HL-60 (cell line): ENCODE results near the gene OSBP2.
"Not testable (repeated sequence)": the region's sequence is repeated elsewhere in the genome, so short reads cannot be mapped to it uniquely, and the experiment has no call there.

Experiments used
- DNase-seq, 2 experiments: peaks; one replicate each; pipeline ENCODE4 v3.0.0-alpha.2; 2010 to 2020; ENCODE audit warnings: low read depth in 1 of 2, low spot score in 1 of 2
- H3K27ac ChIP-seq: fragments of 250-450 bp; sonication (Bioruptor Pico); replicated peaks from 2 replicates; pipeline ENCODE4 v1.5.1; 2020; ENCODE audit warnings: mild to moderate bottlenecking, moderate library complexity
- H3K27me3 ChIP-seq: fragments of 250-450 bp; sonication (Bioruptor Pico); 2 replicates; pipeline ENCODE4 v1.5.1; 2021; ENCODE audit warnings: mild to moderate bottlenecking, moderate library complexity; ENCODE audit not compliant: insufficient read depth, poor library complexity, severe bottlenecking
- H3K4me3 ChIP-seq: replicated peaks from 2 replicates; pipeline ENCODE4 v1.5.1; 2011; ENCODE audit warnings: mild to moderate bottlenecking, control low read depth, low read length; ENCODE audit not compliant: insufficient read depth
- GABPA ChIP-seq: IDR thresholded peaks from 2 replicates; pipeline ENCODE4 v1.6.1; 2012; ENCODE audit warnings: low read depth
- POLR2AphosphoS5 ChIP-seq: IDR thresholded peaks from 2 replicates; pipeline ENCODE4 v1.6.1; 2012; ENCODE audit warnings: low read depth
- SPI1 ChIP-seq: IDR thresholded peaks from 2 replicates; pipeline ENCODE4 v1.6.1; 2012; ENCODE audit warnings: low read depth, mild to moderate bottlenecking, borderline replicate concordance
- TF ChIP-seq, protein P1 (sequence below): IDR thresholded peaks from 2 replicates; pipeline ENCODE4 v1.6.1; 2012; ENCODE audit warnings: low read depth; ENCODE audit not compliant: insufficient replicate concordance
- TF ChIP-seq, protein P2 (sequence below): IDR thresholded peaks from one replicate; pipeline ENCODE4 v1.5.1; 2011; ENCODE audit warnings: low read length, control low read depth, inconsistent platforms; ENCODE audit not compliant: insufficient read depth

Gene OSBP2

DNA sequence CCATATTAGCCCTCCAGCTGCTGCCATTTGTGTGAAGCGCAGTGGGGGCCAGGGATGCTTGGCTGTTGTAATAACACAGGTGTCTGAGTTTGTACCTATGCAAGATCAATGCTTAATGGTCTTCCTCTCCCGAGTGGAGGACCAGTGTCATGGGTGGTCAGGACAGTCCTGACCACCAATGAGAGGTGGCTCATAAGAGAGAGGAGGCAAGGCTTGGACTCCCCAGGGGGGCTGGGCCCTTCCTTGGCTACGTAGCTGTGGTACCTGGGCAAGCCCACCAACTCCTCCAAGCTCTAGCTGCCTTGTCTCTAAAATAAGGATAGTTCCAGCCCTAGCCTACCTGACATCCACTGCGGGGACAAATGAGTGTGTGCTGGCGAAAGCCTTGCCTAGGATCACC lies 79.2 kb downstream of the OSBP2 start:
- no peak overlapping the region for H3K4me3 ChIP-seq
- TF ChIP-seq, protein P1, sequence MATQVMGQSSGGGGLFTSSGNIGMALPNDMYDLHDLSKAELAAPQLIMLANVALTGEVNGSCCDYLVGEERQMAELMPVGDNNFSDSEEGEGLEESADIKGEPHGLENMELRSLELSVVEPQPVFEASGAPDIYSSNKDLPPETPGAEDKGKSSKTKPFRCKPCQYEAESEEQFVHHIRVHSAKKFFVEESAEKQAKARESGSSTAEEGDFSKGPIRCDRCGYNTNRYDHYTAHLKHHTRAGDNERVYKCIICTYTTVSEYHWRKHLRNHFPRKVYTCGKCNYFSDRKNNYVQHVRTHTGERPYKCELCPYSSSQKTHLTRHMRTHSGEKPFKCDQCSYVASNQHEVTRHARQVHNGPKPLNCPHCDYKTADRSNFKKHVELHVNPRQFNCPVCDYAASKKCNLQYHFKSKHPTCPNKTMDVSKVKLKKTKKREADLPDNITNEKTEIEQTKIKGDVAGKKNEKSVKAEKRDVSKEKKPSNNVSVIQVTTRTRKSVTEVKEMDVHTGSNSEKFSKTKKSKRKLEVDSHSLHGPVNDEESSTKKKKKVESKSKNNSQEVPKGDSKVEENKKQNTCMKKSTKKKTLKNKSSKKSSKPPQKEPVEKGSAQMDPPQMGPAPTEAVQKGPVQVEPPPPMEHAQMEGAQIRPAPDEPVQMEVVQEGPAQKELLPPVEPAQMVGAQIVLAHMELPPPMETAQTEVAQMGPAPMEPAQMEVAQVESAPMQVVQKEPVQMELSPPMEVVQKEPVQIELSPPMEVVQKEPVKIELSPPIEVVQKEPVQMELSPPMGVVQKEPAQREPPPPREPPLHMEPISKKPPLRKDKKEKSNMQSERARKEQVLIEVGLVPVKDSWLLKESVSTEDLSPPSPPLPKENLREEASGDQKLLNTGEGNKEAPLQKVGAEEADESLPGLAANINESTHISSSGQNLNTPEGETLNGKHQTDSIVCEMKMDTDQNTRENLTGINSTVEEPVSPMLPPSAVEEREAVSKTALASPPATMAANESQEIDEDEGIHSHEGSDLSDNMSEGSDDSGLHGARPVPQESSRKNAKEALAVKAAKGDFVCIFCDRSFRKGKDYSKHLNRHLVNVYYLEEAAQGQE, result no peak
- TF ChIP-seq, protein P2, sequence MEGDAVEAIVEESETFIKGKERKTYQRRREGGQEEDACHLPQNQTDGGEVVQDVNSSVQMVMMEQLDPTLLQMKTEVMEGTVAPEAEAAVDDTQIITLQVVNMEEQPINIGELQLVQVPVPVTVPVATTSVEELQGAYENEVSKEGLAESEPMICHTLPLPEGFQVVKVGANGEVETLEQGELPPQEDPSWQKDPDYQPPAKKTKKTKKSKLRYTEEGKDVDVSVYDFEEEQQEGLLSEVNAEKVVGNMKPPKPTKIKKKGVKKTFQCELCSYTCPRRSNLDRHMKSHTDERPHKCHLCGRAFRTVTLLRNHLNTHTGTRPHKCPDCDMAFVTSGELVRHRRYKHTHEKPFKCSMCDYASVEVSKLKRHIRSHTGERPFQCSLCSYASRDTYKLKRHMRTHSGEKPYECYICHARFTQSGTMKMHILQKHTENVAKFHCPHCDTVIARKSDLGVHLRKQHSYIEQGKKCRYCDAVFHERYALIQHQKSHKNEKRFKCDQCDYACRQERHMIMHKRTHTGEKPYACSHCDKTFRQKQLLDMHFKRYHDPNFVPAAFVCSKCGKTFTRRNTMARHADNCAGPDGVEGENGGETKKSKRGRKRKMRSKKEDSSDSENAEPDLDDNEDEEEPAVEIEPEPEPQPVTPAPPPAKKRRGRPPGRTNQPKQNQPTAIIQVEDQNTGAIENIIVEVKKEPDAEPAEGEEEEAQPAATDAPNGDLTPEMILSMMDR, result no peak
- TF ChIP-seq GABPA (no peak), SPI1 (no peak), POLR2AphosphoS5 (no peak)
- DNase-seq, result no peak
- H3K27ac ChIP-seq, result no peak overlapping the region
- H3K27me3 ChIP-seq, result no peaks in the 10 kb centered on the region

DNA sequence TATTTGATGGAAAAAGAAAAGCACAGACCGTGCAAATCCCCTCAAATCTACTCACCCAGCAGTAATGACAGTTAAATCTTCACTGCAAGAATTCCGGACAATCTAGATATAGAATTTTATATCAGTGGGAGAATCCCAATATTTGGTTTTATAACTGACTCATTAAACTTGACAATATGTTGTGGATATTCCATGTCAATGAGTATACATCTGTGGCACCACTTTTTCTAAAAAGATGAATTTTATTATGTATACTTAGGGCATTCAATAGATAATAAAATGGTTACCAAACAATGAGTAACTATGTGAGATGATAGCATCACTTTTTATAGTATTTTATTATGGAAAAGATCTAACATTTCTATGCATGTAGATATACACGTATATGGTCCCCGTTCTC lies 79.9 kb downstream of the OSBP2 start:
- DNase-seq, result no peak
- Histone ChIP-seq H3K27ac (no peak overlapping the region), H3K4me3 (no peak overlapping the region), H3K27me3 (no peaks in the 10 kb centered on the region)
- TF ChIP-seq, protein P1, result no peak
- TF ChIP-seq GABPA, result no peak
- TF ChIP-seq SPI1, result no peak
- TF ChIP-seq, protein P2, result no peak
- no peak for TF ChIP-seq POLR2AphosphoS5

DNA sequence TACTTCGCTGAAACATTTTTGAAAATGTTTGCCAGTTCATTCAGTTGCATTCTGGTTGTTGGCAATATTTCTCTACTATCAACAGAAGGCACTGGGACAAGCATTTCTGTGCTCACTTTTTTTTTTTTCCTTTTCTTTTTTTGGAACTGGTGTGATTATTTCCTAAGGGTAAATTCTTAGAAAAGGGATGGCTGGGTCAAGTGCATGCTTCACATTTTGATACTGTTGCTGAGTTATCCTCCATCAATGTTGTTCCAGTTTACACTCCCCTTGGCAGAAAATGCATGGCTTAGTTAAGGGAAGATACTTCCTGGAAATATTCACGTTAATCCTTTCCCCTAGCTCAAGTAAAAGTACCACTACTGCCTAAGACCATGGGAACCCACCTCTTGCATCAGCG lies 81.8 kb downstream of the OSBP2 start:
- H3K27me3 ChIP-seq, result no peaks in the 10 kb centered on the region
- H3K27ac ChIP-seq, result no peak overlapping the region
- DNase-seq, result no peak
- H3K4me3 ChIP-seq, result no peak overlapping the region
- no peak for TF ChIP-seq GABPA
- TF ChIP-seq POLR2AphosphoS5, result no peak
- TF ChIP-seq SPI1, result no peak
- TF ChIP-seq, protein P2, result no peak

DNA sequence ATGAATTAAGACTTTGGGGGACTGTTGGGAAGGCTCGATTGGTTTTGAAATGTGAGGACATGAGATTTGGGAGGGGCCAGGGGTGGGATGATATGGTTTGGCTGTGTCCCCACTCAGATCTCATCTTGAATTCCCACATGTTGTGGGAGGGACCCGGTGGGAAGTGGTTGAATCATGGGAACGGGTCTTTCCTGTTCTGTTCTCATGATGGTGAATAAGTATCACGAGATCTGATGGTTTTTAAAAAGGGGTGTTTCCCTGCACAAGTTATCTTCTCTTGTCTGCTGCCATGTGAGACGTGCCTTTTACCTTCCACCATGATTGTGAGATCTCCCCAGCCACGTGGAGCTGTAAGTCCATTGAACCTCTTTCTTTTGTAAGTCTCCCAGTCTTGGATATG lies 82.5 kb downstream of the OSBP2 start:
- H3K27me3 ChIP-seq, H3K4me3 ChIP-seq, H3K27ac ChIP-seq, DNase-seq: not testable (repeated sequence)
